RWPE2 (cell line): ENCODE data around the gene HLCS.

Experiments
- ATAC-seq: fragments of 200-7000 bp; cut with Tn5 transposase; 3 replicates; pipeline ENCODE4 v1.9.1; 2021; ENCODE audit warnings: low read depth
- DNase-seq: peaks from one replicate; pipeline ENCODE4 v3.0.0-alpha.2; 2020; ENCODE audit warnings: low spot score
- H3K27ac ChIP-seq: fragments of 450-650 bp; 2 replicates; pipeline ENCODE4 v1.5.1; 2017; ENCODE audit warnings: mild to moderate bottlenecking; ENCODE audit not compliant: poor library complexity, severe bottlenecking
- H3K27me3 ChIP-seq: fragments of 250-450 bp; sonication (Bioruptor Pico); 2 replicates; pipeline ENCODE4 v1.5.1; 2021; ENCODE audit warnings: mild to moderate bottlenecking, moderate library complexity; ENCODE audit not compliant: insufficient read depth, poor library complexity, severe bottlenecking
- H3K36me3 ChIP-seq: fragments of 250-450 bp; sonication (Bioruptor Pico); 2 replicates; pipeline ENCODE4 v1.5.1; 2020; ENCODE audit warnings: low read depth, mild to moderate bottlenecking, moderate library complexity
- H3K4me1 ChIP-seq: fragments of 250-450 bp; sonication (Bioruptor Pico); 2 replicates; pipeline ENCODE4 v1.5.1; 2021; ENCODE audit warnings: mild to moderate bottlenecking, moderate library complexity; ENCODE audit not compliant: insufficient read depth, poor library complexity, severe bottlenecking
- H3K4me3 ChIP-seq: fragments of 250-450 bp; sonication (Bioruptor Pico); 2 replicates; pipeline ENCODE4 v1.5.1; 2021; ENCODE audit warnings: mild to moderate bottlenecking, moderate library complexity; ENCODE audit not compliant: severe bottlenecking
- H3K9me3 ChIP-seq: fragments of 250-450 bp; sonication (Bioruptor Pico); 2 replicates; pipeline ENCODE4 v1.5.1; 2021; ENCODE audit warnings: mild to moderate bottlenecking, moderate library complexity; ENCODE audit not compliant: severe bottlenecking
- CTCF ChIP-seq: fragments of 450-650 bp; IDR thresholded peaks from one replicate; pipeline ENCODE4 v1.5.1; 2017; ENCODE audit warnings: mild to moderate bottlenecking, moderate library complexity; ENCODE audit not compliant: poor library complexity, severe bottlenecking

Gene HLCS

GRCh38 chr21:36918291-36918690 lies 48.2 kb downstream of the HLCS start:
- no peaks in the 10 kb centered on the region for H3K36me3 ChIP-seq
- no peak overlapping the region for H3K4me3 ChIP-seq
- ATAC-seq = no peak
- H3K27me3 ChIP-seq = no peaks in the 10 kb centered on the region
- peaks cover 9% of the 10 kb centered on the region for H3K4me1 ChIP-seq
- no peak for DNase-seq
- H3K9me3 ChIP-seq = no peaks in the 10 kb centered on the region
- H3K27ac ChIP-seq = no peak overlapping the region
- TF ChIP-seq CTCF = no peak

GRCh38 chr21:36917471-36918158 lies 48.9 kb downstream of the HLCS start:
- H3K4me1 ChIP-seq = peaks cover 9% of the 10 kb centered on the region
- H3K27ac ChIP-seq = peak overlapping the region; percentile 22
- peak; percentile 95 for TF ChIP-seq CTCF
- ATAC-seq = peak; percentile 81
- H3K27me3 ChIP-seq = no peaks in the 10 kb centered on the region
- H3K36me3 ChIP-seq = no peaks in the 10 kb centered on the region
- no peaks in the 10 kb centered on the region for H3K9me3 ChIP-seq
- no peak overlapping the region for H3K4me3 ChIP-seq
- no peak for DNase-seq

- Histone ChIP-seq H3K9me3 (no peaks in the 10 kb centered on the region), H3K4me1 (peaks cover 9% of the 10 kb centered on the region), H3K27ac (peak overlapping the region; percentile 22), H3K36me3 (no peaks in the 10 kb centered on the region), H3K27me3 (no peaks in the 10 kb centered on the region), H3K4me3 (no peak overlapping the region)
- TF ChIP-seq CTCF = no peak
- no peak for DNase-seq
- no peak for ATAC-seq
These were observed 49.8 kb downstream of the HLCS start for GRCh38 chr21:36916718-36917117.

GRCh38 chr21:36915696-36916245 lies 50.7 kb downstream of the HLCS start:
- Histone ChIP-seq H3K36me3 (no peaks in the 10 kb centered on the region), H3K4me3 (no peak overlapping the region), H3K27me3 (no peaks in the 10 kb centered on the region), H3K27ac (no peak overlapping the region), H3K9me3 (no peaks in the 10 kb centered on the region), H3K4me1 (peaks cover 9% of the 10 kb centered on the region)
- DNase-seq (no peak), ATAC-seq (no peak)
- TF ChIP-seq CTCF = no peak
